NCI-H460 (cell line): Measurements from ENCODE around the gene ACTR1B. TPM values are rescaled to one million over a fixed set of nuclear protein-coding genes. Genes with fewer than 3 reads are reported as not detected.
"Not testable (repeated sequence)": the region's sequence is repeated elsewhere in the genome, so short reads cannot be mapped to it uniquely, and the experiment has no call there.

Source experiments
- DNase-seq: peaks from one replicate; pipeline ENCODE4 v3.0.0-alpha.2; 2016; ENCODE audit warnings: low read depth; ENCODE audit errors: extremely low read depth
- polyA plus RNA-seq: library from polyadenylated mRNA; depleted of rRNA; stranded (reverse); fragments of >200 nt; gene quantifications from 2 replicates; pipeline ENCODE4 v1.2.3, GENCODE V29; 2014; cell fraction: nucleus; rRNA removed
- total RNA-seq: library from RNA; depleted of rRNA; stranded (reverse); fragments of >200 nt; shearing (Covaris generic); gene quantifications from 2 replicates; pipeline ENCODE4 v1.2.3, GENCODE V29; 2014; rRNA removed

Gene ACTR1B
- total RNA-seq: 24.3 and 29.4 TPM in 2 replicates
- polyA plus RNA-seq: 113 and 121 TPM in 2 replicates

DNA sequence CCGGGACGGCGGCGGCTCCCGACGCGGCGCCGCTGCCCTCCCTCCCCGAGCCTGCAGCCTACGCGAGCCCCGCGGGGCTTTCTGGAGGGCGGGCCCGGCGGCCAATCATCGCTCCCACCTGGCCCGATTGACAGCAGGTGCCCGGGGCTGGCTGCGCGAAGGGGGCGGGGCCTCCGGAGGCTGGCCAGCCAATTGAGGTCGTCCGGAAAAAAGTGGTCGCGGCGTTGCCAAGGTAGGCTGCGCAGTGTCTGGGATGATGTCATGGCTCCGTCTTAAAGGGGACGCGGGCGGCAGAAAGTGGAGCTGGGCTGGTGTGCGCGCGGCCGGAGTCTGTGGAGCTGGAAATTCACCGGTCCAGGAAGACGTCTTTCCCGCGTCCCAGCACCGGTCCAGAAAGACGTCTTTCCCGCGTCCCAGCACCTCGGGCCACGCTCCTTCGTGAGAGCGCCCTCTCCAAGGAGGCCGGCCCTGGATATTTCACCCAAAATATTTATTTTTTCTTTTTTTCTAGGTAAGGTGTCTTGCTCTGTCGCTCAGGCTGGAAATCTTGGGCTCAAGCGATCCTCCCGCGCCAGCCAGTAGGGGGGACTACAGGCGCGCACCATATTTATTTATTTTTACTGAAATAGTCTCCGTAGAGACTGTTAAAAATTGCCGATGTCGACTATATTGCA lies at the start of gene ACTR1B:
Gene ACTR1B (minus strand): TSS at position 83 of the 674 bp plus-strand sequence. CDS start 154 bp downstream, outside the sequence.
- DNase-seq: peak; percentile 97

GRCh38 chr2:97712693-97713295 lies 49.0 kb upstream of the ACTR1B start:
- DNase-seq: no peak

GRCh38 chr2:97712175-97712574 lies 48.3 kb upstream of the ACTR1B start:
- not testable (repeated sequence) for DNase-seq

- no peak for DNase-seq
Observed at GRCh38 chr2:97711394-97711711, 47.5 kb upstream of the ACTR1B start.

GRCh38 chr2:97708608-97709007 lies 44.8 kb upstream of the ACTR1B start:
- DNase-seq: no peak

DNA sequence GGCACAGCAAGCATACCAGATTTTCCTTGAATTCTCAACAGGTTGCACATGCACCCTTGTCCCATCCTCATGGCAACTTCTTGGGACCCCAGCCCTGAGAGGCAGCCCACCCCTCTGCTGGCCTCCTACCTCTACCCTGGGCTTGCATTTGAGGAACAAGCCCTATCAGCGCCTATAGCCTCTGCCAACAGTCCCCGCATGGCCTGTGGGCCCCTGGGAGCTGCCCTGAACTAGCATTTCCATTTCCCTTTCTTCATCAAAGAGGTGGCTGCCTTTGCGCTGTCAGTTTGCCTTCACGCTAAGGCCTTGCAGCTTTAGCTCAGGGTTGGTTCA lies 44.2 kb upstream of the ACTR1B start:
- no peak for DNase-seq

GRCh38 chr2:97707362-97708047 lies 43.7 kb upstream of the ACTR1B start:
- no peak for DNase-seq

- no peak for DNase-seq
Observed at GRCh38 chr2:97706708-97707345, 43.0 kb upstream of the ACTR1B start.

GRCh38 chr2:97706112-97706511 lies 42.3 kb upstream of the ACTR1B start:
- DNase-seq: no peak

- DNase-seq: no peak
Observed at GRCh38 chr2:97704989-97705388, 41.1 kb upstream of the ACTR1B start.

GRCh38 chr2:97703741-97704140 lies 39.9 kb upstream of the ACTR1B start:
- DNase-seq: no peak

DNA sequence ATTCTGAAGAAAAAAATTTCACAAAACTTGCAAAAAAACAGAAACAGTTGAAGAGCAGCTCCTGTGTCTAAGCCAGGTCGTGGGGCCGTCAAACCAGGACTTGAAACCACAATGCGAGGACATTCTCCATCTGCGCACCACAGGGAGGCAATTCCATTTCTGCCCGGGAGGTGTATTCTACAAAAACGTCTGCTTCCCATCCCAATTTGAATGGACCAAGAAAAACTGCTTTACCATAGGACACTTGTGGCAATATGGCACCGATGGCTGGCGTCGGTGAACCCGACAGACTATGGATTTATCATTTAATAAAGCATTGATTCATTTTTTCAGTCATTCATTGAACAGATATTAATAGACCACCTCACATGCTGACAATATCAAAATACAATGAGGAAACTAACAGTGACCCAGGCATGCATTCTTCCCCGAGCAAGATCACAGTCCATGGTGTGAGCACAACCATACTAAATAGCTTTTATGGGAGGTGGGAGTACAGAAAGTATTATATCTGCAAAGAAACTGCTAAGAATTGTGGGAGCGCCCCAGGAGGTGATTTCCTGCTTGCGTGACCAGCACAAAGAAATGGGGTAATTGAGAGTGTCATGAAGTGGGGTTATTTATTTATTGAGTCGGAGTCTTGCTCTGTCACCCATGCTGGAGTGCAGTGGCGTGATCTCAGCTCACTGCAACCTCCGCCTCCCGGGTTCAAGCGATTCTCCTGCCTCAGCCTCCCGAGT lies 39.1 kb upstream of the ACTR1B start:
- no peak for DNase-seq

GRCh38 chr2:97701851-97702465 lies 38.1 kb upstream of the ACTR1B start:
- DNase-seq: no peak

GRCh38 chr2:97701186-97701585 lies 37.3 kb upstream of the ACTR1B start:
- no peak for DNase-seq

DNA sequence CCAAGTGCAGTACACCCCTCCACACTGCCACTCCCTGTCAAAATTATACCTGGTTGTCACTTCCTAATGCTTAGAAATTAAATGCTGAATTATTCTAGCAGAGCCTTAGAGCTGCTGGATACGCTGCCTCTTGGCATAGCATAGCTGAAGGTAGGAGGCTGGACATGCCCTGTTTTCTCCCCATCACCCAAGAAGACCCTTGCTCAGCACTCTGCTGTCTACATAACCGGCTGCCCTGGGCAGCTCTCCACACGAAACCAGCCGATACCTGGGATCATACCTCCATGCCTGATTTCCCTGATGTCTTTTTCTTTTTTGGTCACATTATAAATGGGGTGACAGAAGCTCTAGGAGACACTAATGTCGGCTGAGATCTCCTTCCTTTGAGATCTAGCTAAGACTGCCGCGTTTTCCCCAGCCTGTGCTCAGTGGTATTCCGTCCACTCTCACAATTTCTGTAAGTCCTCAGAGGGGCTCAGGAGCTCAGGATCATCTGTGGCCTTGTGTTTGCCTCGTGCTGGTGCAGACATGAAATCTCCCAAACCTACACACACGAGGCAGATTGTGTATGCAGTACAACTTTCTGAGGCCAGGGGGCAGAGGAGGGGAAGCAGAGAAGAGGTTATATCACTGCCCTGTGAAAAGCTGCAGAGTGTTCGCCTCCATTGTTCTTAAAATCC lies 36.1 kb upstream of the ACTR1B start:
- DNase-seq: peak; percentile 58

DNA sequence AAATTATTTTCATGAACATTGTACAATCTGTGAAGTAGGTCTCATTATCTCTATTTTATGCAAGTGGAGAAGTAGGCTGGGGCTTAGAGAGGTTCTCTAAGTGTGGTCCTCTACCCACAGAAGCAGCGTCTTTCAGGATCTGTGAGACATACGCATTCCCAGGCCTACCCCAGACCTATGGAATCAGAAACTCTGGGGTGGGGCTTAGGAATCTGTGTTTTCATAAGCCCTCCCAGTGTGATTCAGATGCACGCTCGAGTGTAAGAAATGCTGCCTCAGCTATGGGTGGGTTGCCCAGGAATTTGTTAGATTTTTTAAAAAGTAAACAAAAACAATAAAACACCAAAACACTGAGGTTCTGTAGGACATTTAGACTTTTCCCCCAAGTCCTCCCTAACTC lies 34.7 kb upstream of the ACTR1B start:
- DNase-seq: no peak

DNA sequence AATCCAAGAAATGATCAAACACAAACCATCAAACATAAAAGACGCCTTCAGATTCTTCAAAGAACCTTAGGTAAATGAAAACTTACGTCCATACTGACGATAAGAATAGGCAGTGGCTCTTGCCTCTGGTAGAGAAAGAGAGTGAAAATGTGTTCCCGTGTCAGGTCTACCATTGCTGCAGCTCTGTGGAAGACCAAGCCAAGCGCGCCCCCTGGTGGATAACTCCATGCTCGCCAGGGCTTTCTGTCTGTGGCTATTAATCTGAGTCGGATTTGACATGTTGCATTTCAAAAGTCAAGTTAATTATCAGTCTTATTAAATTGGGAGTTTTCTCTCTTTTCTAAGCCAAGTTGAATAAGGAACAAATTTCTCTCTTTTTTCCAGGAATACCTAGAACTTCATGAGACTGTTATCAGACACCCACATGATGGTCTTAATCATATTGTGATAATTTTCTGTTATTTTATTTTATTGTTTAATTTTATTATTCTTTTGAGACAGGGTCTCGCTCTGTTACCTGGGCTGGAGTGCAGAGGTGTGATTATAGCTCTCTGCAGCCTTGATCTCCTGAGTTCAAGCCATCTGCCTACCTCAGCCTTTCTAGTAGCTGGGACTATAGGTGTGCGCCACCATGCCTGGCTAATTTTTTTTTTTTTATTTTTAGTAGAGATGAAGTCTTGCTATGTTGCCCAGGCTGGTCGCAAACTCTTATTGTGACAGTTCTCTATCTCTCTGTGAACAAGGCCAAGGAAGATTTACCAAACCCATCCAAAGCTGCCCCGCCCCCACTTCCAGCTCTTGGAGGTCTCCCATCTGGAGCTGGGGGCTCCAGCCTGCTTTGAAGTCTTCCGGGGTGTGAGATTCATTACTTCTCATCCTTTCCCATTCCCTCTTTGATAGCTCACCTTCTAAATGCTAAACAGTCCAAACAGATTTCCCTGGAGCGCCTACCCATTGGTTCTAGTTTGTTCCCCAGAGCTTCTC lies 33.7 kb upstream of the ACTR1B start:
- DNase-seq: peak; percentile 80

DNA sequence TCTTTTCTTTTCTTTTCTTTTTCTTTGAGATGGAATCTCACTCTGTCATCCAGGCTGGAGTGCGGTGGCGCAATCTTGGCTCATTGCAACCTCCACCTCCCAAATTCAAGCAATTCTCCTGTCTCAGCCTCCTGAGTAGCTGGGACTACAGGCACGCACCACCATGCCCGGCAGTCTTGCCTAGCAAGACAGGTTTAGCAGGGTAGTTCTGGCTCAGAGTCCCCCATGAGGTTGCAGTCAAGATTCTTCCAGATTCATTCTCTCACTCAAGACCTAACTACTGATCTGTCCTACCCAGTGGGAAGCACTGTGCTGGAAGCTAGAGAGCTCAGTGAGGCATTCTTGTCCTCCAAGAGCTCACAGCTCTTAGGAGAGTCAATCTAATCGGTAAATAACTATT lies 31.9 kb upstream of the ACTR1B start:
- no peak for DNase-seq

- DNase-seq: no peak
Observed at GRCh38 chr2:97693476-97693875, 29.6 kb upstream of the ACTR1B start.
